GM21529 (cell line): ENCODE measurements around the gene MTR.

Experiments used
- ATAC-seq: cut with Tn5 transposase; IDR thresholded peaks from one replicate; pipeline ENCODE4 v1.9.1; 2021; ENCODE audit not compliant: unreplicated experiment

Gene MTR

GRCh38 chr1:236948996-236949395 lies 153.9 kb downstream of the MTR start:
- ATAC-seq: no peak

- ATAC-seq: no peak
These were observed 155.3 kb downstream of the MTR start for GRCh38 chr1:236950365-236950764.

DNA sequence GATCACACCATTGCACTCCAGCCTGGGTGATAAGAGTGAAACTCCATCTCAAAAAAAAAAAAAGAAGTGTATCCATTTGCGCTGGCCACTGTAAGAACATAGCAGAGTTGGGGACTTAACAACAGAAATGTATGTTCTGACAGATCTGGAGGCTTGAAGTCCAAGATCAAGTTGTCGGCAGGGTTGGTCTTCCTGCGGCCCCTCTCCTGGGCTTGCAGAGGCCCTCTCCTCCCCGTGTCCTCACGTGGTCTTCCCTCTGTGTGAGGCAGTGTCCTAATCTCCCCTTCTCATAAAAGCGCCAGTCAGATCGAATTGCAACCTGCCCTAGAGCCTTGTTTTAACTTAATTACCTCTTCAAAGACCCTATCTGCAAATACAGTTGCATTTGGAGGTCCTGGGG lies 156.6 kb downstream of the MTR start:
- no peak for ATAC-seq

DNA sequence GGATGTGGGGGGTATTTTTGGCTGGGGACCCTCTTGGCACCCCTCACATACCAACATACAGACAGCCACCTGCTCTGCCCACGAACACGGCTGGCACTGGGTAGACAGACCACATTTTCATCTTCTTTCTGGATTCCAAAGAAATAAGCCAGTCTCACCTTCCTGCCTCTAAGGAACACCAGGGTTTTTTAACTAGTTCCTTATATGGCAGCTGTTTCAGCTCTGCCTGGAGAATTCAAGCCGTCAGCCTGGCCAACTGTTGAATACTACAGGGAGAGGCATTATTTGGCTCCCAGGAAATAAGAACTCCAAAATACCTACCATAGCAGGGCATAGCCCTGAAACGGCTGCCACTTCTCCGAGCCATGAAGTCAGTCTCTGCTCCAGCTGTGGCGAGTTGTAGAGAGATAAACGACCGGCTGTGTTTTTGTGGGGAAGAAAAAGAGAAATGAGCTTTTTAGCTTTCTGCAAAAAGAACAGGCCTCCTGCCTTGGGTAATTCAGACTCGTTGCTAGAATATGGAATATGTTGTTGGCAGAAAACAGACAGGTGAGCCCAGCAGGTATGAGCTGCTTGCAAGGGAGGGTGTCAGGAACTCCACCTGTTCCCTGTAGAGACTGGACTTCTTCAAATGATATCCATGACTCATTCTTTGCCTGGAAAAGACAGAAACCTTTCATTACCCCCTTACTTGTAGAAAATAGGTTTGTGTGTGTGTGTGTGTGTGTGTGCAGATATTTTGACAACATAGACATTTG lies 157.3 kb downstream of the MTR start:
- ATAC-seq: no peak

DNA sequence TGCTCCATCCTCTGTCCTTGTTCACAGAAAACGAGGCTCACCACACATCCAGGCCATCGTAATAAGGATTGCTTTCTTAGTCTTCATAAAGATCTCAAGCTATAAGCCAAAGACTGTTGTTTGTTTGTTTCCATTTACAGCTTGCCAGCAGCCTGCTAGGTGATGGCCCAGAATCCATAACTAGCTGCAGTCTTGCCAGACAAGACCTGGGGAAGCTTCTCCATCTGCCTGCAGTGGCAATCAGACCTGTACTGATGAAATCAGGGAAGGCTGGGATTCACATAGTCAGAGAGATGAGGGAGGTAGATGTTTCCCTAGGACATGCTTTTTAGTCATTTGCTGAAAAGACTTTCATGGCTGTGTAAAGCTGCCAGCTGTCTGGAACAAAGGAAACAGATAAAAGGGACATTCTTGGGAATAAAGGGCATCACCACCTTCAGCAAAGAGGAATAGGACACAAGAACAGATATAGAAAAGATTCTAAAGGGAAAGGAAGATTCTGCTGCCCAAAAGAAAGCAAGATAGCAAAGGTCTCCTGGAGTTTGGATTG lies 158.1 kb downstream of the MTR start:
- ATAC-seq: no peak
